ENCODE measurements around the gene KCNJ10. TPM values are rescaled to one million over a fixed set of nuclear protein-coding genes. Genes with fewer than 3 reads are reported as not detected.

The KCNJ10 gene
- total and polyA plus RNA-seq, 2 of the 13 experiments (the other 11 are each of a cell fraction or from before 2014, with no cell fraction given): 4.4 to 10.3 TPM

- TF ChIP-seq LRRFIP1 (CRISPR knock-in tag; conservative IDR thresholded peaks at IDR 0.05) (no peak), ZNF761 (CRISPR knock-in tag; conservative IDR thresholded peaks at IDR 0.05) (no peak), TAF1 (CRISPR knock-in tag; IDR thresholded peaks at IDR 0.05) (no peak), SP2 (CRISPR knock-in tag; IDR thresholded peaks at IDR 0.05) (no peak), RNF2 (conservative IDR thresholded peaks at IDR 0.05; ENCODE audit: low read depth) (no peak), ATF6 (CRISPR knock-in tag; conservative IDR thresholded peaks at IDR 0.05) (no peak), GZF1 (CRISPR knock-in tag; IDR thresholded peaks at IDR 0.05) (no peak), ZNF777 (CRISPR knock-in tag; IDR thresholded peaks at IDR 0.05) (no peak), PPARG (CRISPR knock-in tag; conservative IDR thresholded peaks at IDR 0.05) (peak; percentile 77), NR2F6 (IDR thresholded peaks at IDR 0.05) (no peak), NR2F6 (CRISPR knock-in tag; IDR thresholded peaks at IDR 0.05) (0 out of 2 replicates have a peak, but pooled peaks have one; percentile 16), ZFP82 (CRISPR knock-in tag; IDR thresholded peaks at IDR 0.05; ENCODE audit: borderline replicate concordance) (no peak), TCF7 (IDR thresholded peaks at IDR 0.05; ENCODE audit: low read depth) (no peak), RXRA (CRISPR knock-in tag; IDR thresholded peaks at IDR 0.05) (peak; percentile 59; the same call in 1 of the 2 replicates), ZNF101 (CRISPR knock-in tag; IDR thresholded peaks at IDR 0.05; ENCODE audit: borderline replicate concordance, low read depth) (no peak), HBP1 (CRISPR knock-in tag; IDR thresholded peaks at IDR 0.05; ENCODE audit: low read depth) (no peak), ZNF616 (CRISPR knock-in tag; IDR thresholded peaks at IDR 0.05; ENCODE audit: low read depth) (no peak), ZNF446 (CRISPR knock-in tag; IDR thresholded peaks at IDR 0.05) (no peak)
- TF ChIP-seq, protein P1, sequence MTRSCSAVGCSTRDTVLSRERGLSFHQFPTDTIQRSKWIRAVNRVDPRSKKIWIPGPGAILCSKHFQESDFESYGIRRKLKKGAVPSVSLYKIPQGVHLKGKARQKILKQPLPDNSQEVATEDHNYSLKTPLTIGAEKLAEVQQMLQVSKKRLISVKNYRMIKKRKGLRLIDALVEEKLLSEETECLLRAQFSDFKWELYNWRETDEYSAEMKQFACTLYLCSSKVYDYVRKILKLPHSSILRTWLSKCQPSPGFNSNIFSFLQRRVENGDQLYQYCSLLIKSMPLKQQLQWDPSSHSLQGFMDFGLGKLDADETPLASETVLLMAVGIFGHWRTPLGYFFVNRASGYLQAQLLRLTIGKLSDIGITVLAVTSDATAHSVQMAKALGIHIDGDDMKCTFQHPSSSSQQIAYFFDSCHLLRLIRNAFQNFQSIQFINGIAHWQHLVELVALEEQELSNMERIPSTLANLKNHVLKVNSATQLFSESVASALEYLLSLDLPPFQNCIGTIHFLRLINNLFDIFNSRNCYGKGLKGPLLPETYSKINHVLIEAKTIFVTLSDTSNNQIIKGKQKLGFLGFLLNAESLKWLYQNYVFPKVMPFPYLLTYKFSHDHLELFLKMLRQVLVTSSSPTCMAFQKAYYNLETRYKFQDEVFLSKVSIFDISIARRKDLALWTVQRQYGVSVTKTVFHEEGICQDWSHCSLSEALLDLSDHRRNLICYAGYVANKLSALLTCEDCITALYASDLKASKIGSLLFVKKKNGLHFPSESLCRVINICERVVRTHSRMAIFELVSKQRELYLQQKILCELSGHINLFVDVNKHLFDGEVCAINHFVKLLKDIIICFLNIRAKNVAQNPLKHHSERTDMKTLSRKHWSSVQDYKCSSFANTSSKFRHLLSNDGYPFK (CRISPR knock-in tag; IDR thresholded peaks at IDR 0.05; ENCODE audit: borderline replicate concordance): no peak
- TF ChIP-seq, protein P2, sequence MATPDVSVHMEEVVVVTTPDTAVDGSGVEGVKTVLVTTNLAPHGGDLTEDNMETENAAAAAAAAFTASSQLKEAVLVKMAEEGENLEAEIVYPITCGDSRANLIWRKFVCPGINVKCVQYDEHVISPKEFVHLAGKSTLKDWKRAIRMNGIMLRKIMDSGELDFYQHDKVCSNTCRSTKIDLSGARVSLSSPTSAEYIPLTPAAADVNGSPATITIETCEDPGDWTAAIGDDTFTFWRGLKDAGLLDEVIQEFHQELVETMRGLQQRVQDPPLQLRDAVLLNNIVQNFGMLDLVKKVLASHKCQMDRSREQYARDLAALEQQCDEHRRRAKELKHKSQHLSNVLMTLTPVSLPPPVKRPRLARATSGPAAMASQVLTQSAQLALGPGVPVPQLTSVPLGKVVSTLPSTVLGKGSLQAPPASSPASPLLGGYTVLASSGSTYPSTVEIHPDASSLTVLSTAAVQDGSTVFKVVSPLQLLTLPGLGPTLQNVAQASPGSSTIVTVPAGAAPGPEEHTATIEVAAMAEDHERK (CRISPR knock-in tag; IDR thresholded peaks at IDR 0.05; ENCODE audit: low read depth): no peak
Observed at GRCh38 chr1:160064746-160065145, 5.2 kb downstream of the KCNJ10 start (continued).

Measured in HepG2 (cell line).